H9 (cell line): Measurements from ENCODE around the gene NKX1-1. TPM values are rescaled to one million over a fixed set of nuclear protein-coding genes. Genes with fewer than 3 reads are reported as not detected.

ENCODE experiments used
- DNase-seq: peaks from one replicate; pipeline ENCODE4 v3.0.0-alpha.2; 2017
- H2AFZ ChIP-seq: one replicate; pipeline ENCODE4 v1.6.1; 2013; ENCODE audit warnings: mild to moderate bottlenecking, low read length, control low read depth, moderate library complexity
- H2AK5ac ChIP-seq: 2 replicates; pipeline ENCODE4 v1.6.1; 2013; ENCODE audit warnings: low read length, control low read depth, mixed read lengths; ENCODE audit not compliant: insufficient read length
- H2BK120ac ChIP-seq: one replicate; pipeline ENCODE4 v1.6.1; 2013; ENCODE audit warnings: low read depth, mild to moderate bottlenecking, low read length, control low read depth, inconsistent platforms; ENCODE audit not compliant: poor library complexity, severe bottlenecking
- H2BK12ac ChIP-seq: 2 replicates; pipeline ENCODE4 v1.6.1; 2013; ENCODE audit warnings: low read length, control low read depth, mixed read lengths, low read depth; ENCODE audit not compliant: insufficient read length
- H2BK15ac ChIP-seq: 2 replicates; pipeline ENCODE4 v1.6.1; 2013; ENCODE audit warnings: low read depth, low read length, control low read depth
- H2BK20ac ChIP-seq: one replicate; pipeline ENCODE4 v1.6.1; 2013; ENCODE audit warnings: low read depth, mild to moderate bottlenecking, low read length, control low read depth, inconsistent platforms; ENCODE audit not compliant: poor library complexity, severe bottlenecking
- H2BK5ac ChIP-seq: 2 replicates; pipeline ENCODE4 v1.6.1; 2013; ENCODE audit warnings: low read length, control low read depth, mixed read lengths; ENCODE audit not compliant: insufficient read length
- H3K14ac ChIP-seq: 2 replicates; pipeline ENCODE4 v1.6.1; 2013; ENCODE audit warnings: low read length, control low read depth; ENCODE audit not compliant: insufficient read depth
- H3K18ac ChIP-seq: 2 replicates; pipeline ENCODE4 v1.6.1; 2013; ENCODE audit warnings: low read depth, mild to moderate bottlenecking, mixed read lengths, low read length, control low read depth; ENCODE audit not compliant: insufficient read length
- H3K23ac ChIP-seq: 2 replicates; pipeline ENCODE4 v1.6.1; 2013; ENCODE audit warnings: low read length, control low read depth, mixed read lengths, low read depth; ENCODE audit not compliant: insufficient read length
- H3K23me2 ChIP-seq: 2 replicates; pipeline ENCODE4 v1.6.1; 2013; ENCODE audit warnings: low read depth, mild to moderate bottlenecking, mixed read lengths, low read length, control low read depth; ENCODE audit not compliant: insufficient read length, poor library complexity, severe bottlenecking
- H3K27ac ChIP-seq: 2 replicates; pipeline ENCODE4 v1.5.1; 2013; ENCODE audit warnings: low read length, control low read depth, mixed read lengths, low read depth; ENCODE audit not compliant: insufficient read length
- H3K27me3 ChIP-seq: 2 replicates; pipeline ENCODE4 v1.6.1; 2013; ENCODE audit warnings: low read length, control low read depth, inconsistent platforms; ENCODE audit not compliant: insufficient read depth
- H3K4ac ChIP-seq: 2 replicates; pipeline ENCODE4 v1.6.1; 2013; ENCODE audit warnings: low read depth, mild to moderate bottlenecking, control low read depth, inconsistent platforms, low read length, moderate library complexity
- H3K4me1 ChIP-seq: 2 replicates; pipeline ENCODE4 v1.6.1; 2013; ENCODE audit warnings: low read length, control low read depth, inconsistent platforms; ENCODE audit not compliant: insufficient read depth
- H3K4me2 ChIP-seq: 2 replicates; pipeline ENCODE4 v1.6.1; 2013; ENCODE audit warnings: low read length, control low read depth, mixed read lengths; ENCODE audit not compliant: insufficient read length, insufficient read depth
- H3K56ac ChIP-seq: 2 replicates; pipeline ENCODE4 v1.6.1; 2013; ENCODE audit warnings: low read depth, mild to moderate bottlenecking, mixed read lengths, low read length, control low read depth; ENCODE audit not compliant: insufficient read length
- H3K79me1 ChIP-seq: 2 replicates; pipeline ENCODE4 v1.6.1; 2013; ENCODE audit warnings: low read depth, mild to moderate bottlenecking, moderate library complexity, low read length, control low read depth, inconsistent platforms; ENCODE audit not compliant: insufficient read depth, poor library complexity, severe bottlenecking
- H3K79me2 ChIP-seq: 2 replicates; pipeline ENCODE4 v1.6.1; 2013; ENCODE audit warnings: low read length, control low read depth, inconsistent platforms; ENCODE audit not compliant: insufficient read depth
- H3K9ac ChIP-seq: 2 replicates; pipeline ENCODE4 v1.6.1; 2013; ENCODE audit warnings: low read length, control low read depth, mixed read lengths; ENCODE audit not compliant: insufficient read length; ENCODE audit errors: extremely low read depth
- H3K9me3 ChIP-seq: one replicate; pipeline ENCODE4 v1.6.1; 2013; ENCODE audit warnings: low read depth, low read length, inconsistent platforms; ENCODE audit not compliant: control insufficient read depth
- H3T11ph ChIP-seq: one replicate; pipeline ENCODE4 v1.6.1; 2013; ENCODE audit warnings: mild to moderate bottlenecking, low read length, control low read depth, inconsistent platforms
- H4K20me1 ChIP-seq: one replicate; pipeline ENCODE4 v1.6.1; 2013; ENCODE audit not compliant: control insufficient read depth, insufficient read length, insufficient read depth
- H4K5ac ChIP-seq: 2 replicates; pipeline ENCODE4 v1.6.1; 2013; ENCODE audit warnings: low read depth, mild to moderate bottlenecking, mixed read lengths, low read length, control low read depth; ENCODE audit not compliant: insufficient read length
- H4K8ac ChIP-seq: replicated peaks from 2 replicates; pipeline ENCODE4 v1.6.1; 2013; ENCODE audit warnings: low read length, control low read depth, mixed read lengths, low read depth; ENCODE audit not compliant: insufficient read length
- H4K91ac ChIP-seq: 2 replicates; pipeline ENCODE4 v1.6.1; 2013; ENCODE audit warnings: low read depth, mild to moderate bottlenecking, moderate library complexity, mixed read lengths, low read length, control low read depth; ENCODE audit not compliant: insufficient read length
- H3K27ac Mint-ChIP-seq, 3 experiments: 2 replicates in 2 of 3; 3 replicates in 1 of 3; pipeline ENCODE4 v1.8.0; 2020 to 2021; ENCODE audit warnings: mixed read lengths in 3 of 3, mild to moderate bottlenecking in 1 of 3, moderate library complexity in 1 of 3
- H3K27me3 Mint-ChIP-seq: 2 replicates; pipeline ENCODE4 v1.8.0; 2021; ENCODE audit warnings: low read depth, mild to moderate bottlenecking, moderate library complexity, mixed read lengths
- H3K36me3 Mint-ChIP-seq, 3 experiments: 2 replicates in 2 of 3; 3 replicates in 1 of 3; pipeline ENCODE4 v1.8.0; 2020 to 2021; ENCODE audit warnings: low read depth in 3 of 3, mixed read lengths in 3 of 3; ENCODE audit not compliant: insufficient read depth in 1 of 3
- H3K4me1 Mint-ChIP-seq, 2 experiments: 2 replicates each; pipeline ENCODE4 v1.8.0; 2020; ENCODE audit warnings: mixed read lengths in 2 of 2
- H3K4me3 Mint-ChIP-seq, 2 experiments: 2 replicates in 1 of 2; 3 replicates in 1 of 2; pipeline ENCODE4 v1.8.0; 2020 to 2021; ENCODE audit warnings: mild to moderate bottlenecking in 2 of 2, mixed read lengths in 2 of 2, moderate library complexity in 1 of 2
- H3K9me3 Mint-ChIP-seq, 2 experiments: 2 replicates in 1 of 2; 3 replicates in 1 of 2; pipeline ENCODE4 v1.8.0; 2020; ENCODE audit warnings: mild to moderate bottlenecking in 2 of 2, mixed read lengths in 2 of 2, moderate library complexity in 1 of 2
- CTCF ChIP-seq: fragments of 200-600 bp; sonication (generic); conservative IDR thresholded peaks from 3 replicates; pipeline ENCODE4 v1.8.0; 2021; ENCODE audit warnings: antibody characterized with exemption, mild to moderate bottlenecking
- WGBS: extraction: QIAGEN DNeasy Blood & Tissue Kit; methylation state at CpG from one replicate; pipeline ENCODE4 v1.1.7; 2013; ENCODE audit warnings: missing lambda C conversion rate, low lambda C conversion rate, mixed read lengths; ENCODE audit not compliant: insufficient read length; ENCODE audit errors: extremely low coverage; 5-methylcytosine and 5-hydroxymethylcytosine counted together
- total RNA-seq: library from RNA; stranded (reverse); gene quantifications from 2 replicates; pipeline ENCODE4 v1.2.1, GENCODE V29; 2021

Gene NKX1-1
- total RNA-seq, 1 experiment from 2014 or later, result not detected

GRCh38 chr4:1363513-1363912 is 42.7 kb downstream of the NKX1-1 start:
- H4K8ac ChIP-seq, result no peak overlapping the region
- DNase-seq, result no peak
- Mint-ChIP-seq H3K4me1 (0 out of 4 replicates have a peak, but pooled peaks cover 0 to 2% of the 10 kb centered on the region in 2 experiments), H3K4me3 (no peak overlapping the region), H3K36me3 (peaks cover 0 to 12% (median 11%) of the 10 kb centered on the region in 3 experiments; a peak in 3 of 7 replicates), H3K27me3 (no peaks in the 10 kb centered on the region), H3K9me3 (no peaks in the 10 kb centered on the region), H3K27ac (no peak overlapping the region)
- H2BK5ac ChIP-seq, result no peak overlapping the region
- no peaks in the 10 kb centered on the region for H3K23me2 ChIP-seq
- H3K4ac ChIP-seq, result no peak overlapping the region
- no peaks in the 10 kb centered on the region for H3K9me3 ChIP-seq
- no peak overlapping the region for H2AK5ac ChIP-seq
- no peak overlapping the region for H2BK120ac ChIP-seq
- H3K18ac ChIP-seq, result no peak overlapping the region
- TF ChIP-seq CTCF, result no peak
- no peak overlapping the region for H2BK20ac ChIP-seq
- no peaks in the 10 kb centered on the region for H4K20me1 ChIP-seq
- no peak overlapping the region for H2BK12ac ChIP-seq
- no peak overlapping the region for H3K56ac ChIP-seq
- no peaks in the 10 kb centered on the region for H3K4me1 ChIP-seq
- no peak overlapping the region for H4K91ac ChIP-seq
- no peak overlapping the region for H3K9ac ChIP-seq
- no peak overlapping the region for H3K14ac ChIP-seq
- no peak overlapping the region for H3K4me2 ChIP-seq
- no peak overlapping the region for H3K27ac ChIP-seq
- no peaks in the 10 kb centered on the region for H3K79me2 ChIP-seq
- H2AFZ ChIP-seq, result no peak overlapping the region
- H3K27me3 ChIP-seq, result no peaks in the 10 kb centered on the region
- no peak overlapping the region for H2BK15ac ChIP-seq
- WGBS, result no CpG with 5 or more reads among the region's 11 CpGs
- H3K23ac ChIP-seq, result no peak overlapping the region
- H4K5ac ChIP-seq, result no peak overlapping the region
- H3K79me1 ChIP-seq, result no peaks in the 10 kb centered on the region
- H3T11ph ChIP-seq, result no peak overlapping the region
